ENCODE measurements around the gene TMEM229B. TPM values are rescaled to one million over a fixed set of nuclear protein-coding genes. Genes with fewer than 3 reads are reported as not detected.
"Not testable (repeated sequence)": the region's sequence is repeated elsewhere in the genome, so short reads cannot be mapped to it uniquely, and the experiment has no call there.

Gene TMEM229B
- polyA plus RNA-seq, 1 donor, result 11.9 TPM

GRCh38 chr14:67459336-67459735, 29.2 kb downstream of the TMEM229B start:
- H3K4me3 ChIP-seq (ENCODE audit: low read length), result no peak overlapping the region
- H3K36me3 ChIP-seq (ENCODE audit: control insufficient read depth, insufficient read depth, low read length), result no peaks in the 10 kb centered on the region
- no peak for DNase-seq
- no CpG with 5 or more reads among the region's 5 CpGs for WGBS (ENCODE audit: insufficient coverage, low lambda C conversion rate)
- peaks cover 12% of the 10 kb centered on the region for H3K4me1 ChIP-seq (ENCODE audit: control insufficient read depth, insufficient read depth, low read length)
- no peak overlapping the region for H3K27ac ChIP-seq (ENCODE audit: low read length)
- no peaks in the 10 kb centered on the region for H3K9me3 ChIP-seq (ENCODE audit: control insufficient read depth, low read depth, low read length)
- no peaks in the 10 kb centered on the region for H3K27me3 ChIP-seq (ENCODE audit: control insufficient read depth, insufficient read depth, low read length)

GRCh38 chr14:67457782-67458181, 30.7 kb downstream of the TMEM229B start:
- DNase-seq, result no peak
- Histone ChIP-seq H3K4me1 (ENCODE audit: control insufficient read depth, insufficient read depth, low read length) (peaks cover 13% of the 10 kb centered on the region), H3K27me3 (ENCODE audit: control insufficient read depth, insufficient read depth, low read length) (no peaks in the 10 kb centered on the region), H3K4me3 (ENCODE audit: low read length) (no peak overlapping the region), H3K9me3 (ENCODE audit: control insufficient read depth, low read depth, low read length) (no peaks in the 10 kb centered on the region), H3K36me3 (ENCODE audit: control insufficient read depth, insufficient read depth, low read length) (no peaks in the 10 kb centered on the region), H3K27ac (ENCODE audit: low read length) (no peak overlapping the region)
- no CpG with 5 or more reads among the region's 6 CpGs for WGBS (ENCODE audit: insufficient coverage, low lambda C conversion rate)

GRCh38 chr14:67456732-67457131, 31.8 kb downstream of the TMEM229B start:
- 100% methylated on average over 2 of the region's 5 CpGs for WGBS (ENCODE audit: insufficient coverage, low lambda C conversion rate)
- Histone ChIP-seq H3K27ac (ENCODE audit: low read length) (no peak overlapping the region), H3K9me3 (ENCODE audit: control insufficient read depth, low read depth, low read length) (no peaks in the 10 kb centered on the region), H3K4me3 (ENCODE audit: low read length) (no peak overlapping the region), H3K36me3 (ENCODE audit: control insufficient read depth, insufficient read depth, low read length) (no peaks in the 10 kb centered on the region), H3K4me1 (ENCODE audit: control insufficient read depth, insufficient read depth, low read length) (peaks cover 16% of the 10 kb centered on the region), H3K27me3 (ENCODE audit: control insufficient read depth, insufficient read depth, low read length) (no peaks in the 10 kb centered on the region)
- no peak for DNase-seq

- no peaks in the 10 kb centered on the region for H3K36me3 ChIP-seq (ENCODE audit: control insufficient read depth, insufficient read depth, low read length)
- DNase-seq, result no peak
- H3K4me1 ChIP-seq (ENCODE audit: control insufficient read depth, insufficient read depth, low read length), result peaks cover 14% of the 10 kb centered on the region
- H3K9me3 ChIP-seq (ENCODE audit: control insufficient read depth, low read depth, low read length), result no peaks in the 10 kb centered on the region
- H3K27ac ChIP-seq (ENCODE audit: low read length), result no peak overlapping the region
- WGBS (ENCODE audit: insufficient coverage, low lambda C conversion rate), result no CpG with 5 or more reads among the region's 5 CpGs
- no peaks in the 10 kb centered on the region for H3K27me3 ChIP-seq (ENCODE audit: control insufficient read depth, insufficient read depth, low read length)
- H3K4me3 ChIP-seq (ENCODE audit: low read length), result no peak overlapping the region
These were observed 34.8 kb downstream of the TMEM229B start for GRCh38 chr14:67453575-67454300.

- H3K4me3 ChIP-seq (ENCODE audit: low read length); H3K36me3 ChIP-seq (ENCODE audit: control insufficient read depth, insufficient read depth, low read length); H3K9me3 ChIP-seq (ENCODE audit: control insufficient read depth, low read depth, low read length); H3K27me3 ChIP-seq (ENCODE audit: control insufficient read depth, insufficient read depth, low read length): not testable (repeated sequence)
- WGBS (ENCODE audit: insufficient coverage, low lambda C conversion rate), result no CpG with 5 or more reads among the region's 6 CpGs
- Histone ChIP-seq H3K27ac (ENCODE audit: low read length) (peak overlapping the region; percentile 37), H3K4me1 (ENCODE audit: control insufficient read depth, insufficient read depth, low read length) (peaks cover 20% of the 10 kb centered on the region)
- DNase-seq, result peak; percentile 61 to 85
These were observed 36.9 kb downstream of the TMEM229B start for GRCh38 chr14:67451667-67452066.

- no peaks in the 10 kb centered on the region for H3K36me3 ChIP-seq (ENCODE audit: control insufficient read depth, insufficient read depth, low read length)
- no peaks in the 10 kb centered on the region for H3K9me3 ChIP-seq (ENCODE audit: control insufficient read depth, low read depth, low read length)
- WGBS (ENCODE audit: insufficient coverage, low lambda C conversion rate), result no CpG with 5 or more reads among the region's 2 CpGs
- DNase-seq, result no peak
- peaks cover 28% of the 10 kb centered on the region for H3K4me1 ChIP-seq (ENCODE audit: control insufficient read depth, insufficient read depth, low read length)
- H3K4me3 ChIP-seq (ENCODE audit: low read length), result no peak overlapping the region
- no peak overlapping the region for H3K27ac ChIP-seq (ENCODE audit: low read length)
- no peaks in the 10 kb centered on the region for H3K27me3 ChIP-seq (ENCODE audit: control insufficient read depth, insufficient read depth, low read length)
These were observed 39.4 kb downstream of the TMEM229B start for GRCh38 chr14:67449096-67449495.

- H3K4me3 ChIP-seq (ENCODE audit: low read length), result no peak overlapping the region
- peaks cover 29% of the 10 kb centered on the region for H3K4me1 ChIP-seq (ENCODE audit: control insufficient read depth, insufficient read depth, low read length)
- no peaks in the 10 kb centered on the region for H3K36me3 ChIP-seq (ENCODE audit: control insufficient read depth, insufficient read depth, low read length)
- DNase-seq, result peak in 1 of 2 donors; percentile 36
- no peaks in the 10 kb centered on the region for H3K9me3 ChIP-seq (ENCODE audit: control insufficient read depth, low read depth, low read length)
- no peak overlapping the region for H3K27ac ChIP-seq (ENCODE audit: low read length)
- WGBS (ENCODE audit: insufficient coverage, low lambda C conversion rate), result no CpG with 5 or more reads among the region's 1 CpG
- H3K27me3 ChIP-seq (ENCODE audit: control insufficient read depth, insufficient read depth, low read length), result no peaks in the 10 kb centered on the region
These were observed 41.5 kb downstream of the TMEM229B start for GRCh38 chr14:67447033-67447381.

GRCh38 chr14:67446371-67447032, 42.0 kb downstream of the TMEM229B start:
- Histone ChIP-seq H3K36me3 (ENCODE audit: control insufficient read depth, insufficient read depth, low read length) (no peaks in the 10 kb centered on the region), H3K27ac (ENCODE audit: low read length) (no peak overlapping the region), H3K9me3 (ENCODE audit: control insufficient read depth, low read depth, low read length) (no peaks in the 10 kb centered on the region), H3K27me3 (ENCODE audit: control insufficient read depth, insufficient read depth, low read length) (no peaks in the 10 kb centered on the region), H3K4me3 (ENCODE audit: low read length) (no peak overlapping the region), H3K4me1 (ENCODE audit: control insufficient read depth, insufficient read depth, low read length) (peaks cover 27% of the 10 kb centered on the region)
- WGBS (ENCODE audit: insufficient coverage, low lambda C conversion rate), result no CpG with 5 or more reads among the region's 8 CpGs
- DNase-seq, result peak in 1 of 2 donors; percentile 9

GRCh38 chr14:67444395-67444794, 44.1 kb downstream of the TMEM229B start:
- peak in 1 of 2 donors; percentile 81 for DNase-seq
- peaks cover 38% of the 10 kb centered on the region for H3K4me1 ChIP-seq (ENCODE audit: control insufficient read depth, insufficient read depth, low read length)
- no peak overlapping the region for H3K4me3 ChIP-seq (ENCODE audit: low read length)
- no peaks in the 10 kb centered on the region for H3K9me3 ChIP-seq (ENCODE audit: control insufficient read depth, low read depth, low read length)
- WGBS (ENCODE audit: insufficient coverage, low lambda C conversion rate), result no CpG with 5 or more reads among the region's 3 CpGs
- H3K27ac ChIP-seq (ENCODE audit: low read length), result no peak overlapping the region
- H3K27me3 ChIP-seq (ENCODE audit: control insufficient read depth, insufficient read depth, low read length), result no peaks in the 10 kb centered on the region
- H3K36me3 ChIP-seq (ENCODE audit: control insufficient read depth, insufficient read depth, low read length), result no peaks in the 10 kb centered on the region

- Histone ChIP-seq H3K4me1 (ENCODE audit: control insufficient read depth, insufficient read depth, low read length) (peaks cover 36% of the 10 kb centered on the region), H3K36me3 (ENCODE audit: control insufficient read depth, insufficient read depth, low read length) (no peaks in the 10 kb centered on the region), H3K27ac (ENCODE audit: low read length) (no peak overlapping the region), H3K9me3 (ENCODE audit: control insufficient read depth, low read depth, low read length) (no peaks in the 10 kb centered on the region), H3K27me3 (ENCODE audit: control insufficient read depth, insufficient read depth, low read length) (no peaks in the 10 kb centered on the region), H3K4me3 (ENCODE audit: low read length) (no peak overlapping the region)
- WGBS (ENCODE audit: insufficient coverage, low lambda C conversion rate), result 50% methylated on average over 1 of the region's 8 CpGs
- DNase-seq, result peak in 1 of 2 donors; percentile 30
These were observed 46.2 kb downstream of the TMEM229B start for GRCh38 chr14:67442139-67442906.
